HG03469 (cell line): ENCODE measurements around the gene MDM1.
A peak's percentile ranks its signal among the peaks of the same experiment; 100 is the strongest.

Source experiments
- ATAC-seq: cut with Tn5 transposase; IDR thresholded peaks from one replicate; pipeline ENCODE4 v1.9.1; 2021; ENCODE audit warnings: mild to moderate bottlenecking, moderate library complexity, moderate number of reproducible peaks; ENCODE audit not compliant: unreplicated experiment

The MDM1 gene

DNA sequence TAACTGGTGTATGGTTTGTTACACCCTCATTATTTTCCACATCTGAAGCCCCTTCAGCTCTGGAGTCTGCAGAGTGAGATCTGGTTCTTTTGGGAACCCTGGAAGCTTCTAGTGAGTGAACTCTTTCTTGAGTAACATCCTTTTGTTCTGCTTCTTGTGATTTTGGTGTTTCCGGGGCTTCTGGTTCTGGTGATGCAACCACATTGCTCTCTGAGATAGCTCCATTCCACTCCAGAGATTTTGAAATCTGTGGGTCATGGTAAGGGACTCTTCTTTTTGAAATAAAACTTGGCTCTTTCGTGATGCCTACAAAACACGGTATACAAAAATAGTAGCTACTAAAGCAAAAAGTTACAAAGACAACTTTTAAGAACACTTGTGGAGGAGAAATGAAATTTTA, 5.4 kb downstream of the MDM1 start:
- ATAC-seq, result no peak

DNA sequence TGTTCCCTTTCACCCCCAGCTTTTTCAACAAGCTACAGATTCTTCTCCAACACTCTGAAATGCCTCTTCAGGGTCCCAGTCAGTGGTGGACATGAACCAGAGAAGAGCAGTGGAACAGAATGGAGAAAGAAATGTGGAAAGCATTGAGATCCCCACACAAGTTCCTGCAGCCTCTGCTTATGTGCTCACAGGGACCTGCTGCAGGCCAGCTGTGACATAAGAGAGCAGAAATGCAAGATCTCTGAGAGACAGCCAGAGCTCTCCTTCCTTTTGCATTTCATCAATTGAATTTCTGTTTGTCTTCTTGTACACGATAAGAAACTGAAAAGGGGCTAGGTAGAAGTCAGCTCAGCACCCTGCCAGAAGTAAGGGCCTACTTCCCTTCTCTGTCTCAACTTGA, 6.2 kb downstream of the MDM1 start:
- no peak for ATAC-seq

GRCh38 chr12:68324531-68324930, 7.6 kb downstream of the MDM1 start:
- ATAC-seq, result no peak

DNA sequence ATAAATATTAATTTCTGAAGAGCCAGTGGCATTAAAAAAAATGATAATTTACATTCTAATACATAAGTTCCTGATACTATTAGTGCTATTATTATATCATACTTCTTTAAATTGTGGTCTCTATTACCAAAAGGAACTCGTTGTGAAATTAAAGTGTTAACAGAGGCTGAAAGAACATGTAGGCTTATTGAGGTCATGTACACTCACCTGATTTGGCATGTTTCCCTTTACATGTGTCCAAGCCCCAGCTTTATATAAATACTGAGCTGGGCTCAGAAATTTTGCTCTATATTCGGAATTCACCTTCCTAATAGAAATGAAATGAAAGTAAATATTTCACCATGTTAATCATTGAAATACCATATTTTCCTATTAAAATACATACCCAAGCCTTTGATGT, 11.0 kb downstream of the MDM1 start:
- no peak for ATAC-seq

DNA sequence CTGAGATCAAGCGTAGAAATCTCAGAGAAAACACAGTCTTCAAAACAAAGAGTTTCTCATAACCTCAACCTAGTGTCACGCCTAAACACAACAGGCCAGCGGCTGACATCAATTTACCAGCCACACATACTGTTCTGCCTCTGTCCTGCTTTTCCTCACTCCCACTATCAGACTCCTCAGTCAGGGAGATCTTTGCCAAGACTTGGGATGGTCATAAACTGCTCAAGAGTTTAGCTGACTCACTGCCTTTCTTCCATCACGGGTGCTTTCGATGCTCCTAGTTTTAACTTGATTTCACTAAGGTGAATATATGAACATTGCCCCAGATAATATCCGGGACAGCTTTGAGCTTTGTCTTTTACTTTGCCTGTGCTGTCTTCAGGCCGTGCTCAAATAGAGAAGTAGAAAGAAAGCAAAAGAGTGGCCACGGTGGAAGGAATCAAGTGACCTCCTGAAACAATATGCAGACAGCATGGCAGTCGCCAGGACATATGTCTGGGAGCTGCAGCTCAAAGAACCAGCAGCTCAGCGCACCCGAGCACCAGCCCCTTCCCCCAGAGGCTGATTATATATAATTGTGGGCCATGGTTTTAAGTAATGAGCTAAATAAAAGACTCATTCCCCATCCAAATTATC, 12.1 kb downstream of the MDM1 start:
- ATAC-seq, result no peak

DNA sequence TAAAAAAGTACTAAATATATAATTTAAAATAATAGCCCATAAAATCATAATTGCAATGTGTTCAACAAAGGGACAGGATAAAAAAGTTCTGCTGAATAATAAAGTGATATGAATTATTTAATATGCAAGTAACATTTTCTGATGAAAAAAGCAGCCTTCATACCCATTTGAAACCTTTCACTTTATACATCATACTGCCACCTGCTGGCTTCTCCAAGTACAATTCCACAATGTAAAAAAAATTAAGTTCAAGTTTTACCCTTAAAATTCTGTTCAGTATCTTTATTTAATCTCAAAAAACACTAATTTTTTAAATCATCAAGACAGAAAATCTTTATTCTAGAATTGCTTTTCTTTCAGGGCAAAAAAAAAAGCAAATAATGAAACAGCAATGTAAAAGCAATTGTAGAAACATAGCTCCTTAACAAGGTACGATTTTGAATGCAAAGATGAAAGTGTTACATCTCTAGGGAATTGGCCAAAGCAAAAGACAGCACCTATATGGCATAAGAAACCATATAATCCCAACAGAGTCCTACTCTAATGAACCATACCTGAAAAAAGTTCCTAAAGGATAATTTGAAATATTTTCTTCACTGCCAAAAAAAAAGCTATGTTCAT, 15.0 kb downstream of the MDM1 start:
- no peak for ATAC-seq

DNA sequence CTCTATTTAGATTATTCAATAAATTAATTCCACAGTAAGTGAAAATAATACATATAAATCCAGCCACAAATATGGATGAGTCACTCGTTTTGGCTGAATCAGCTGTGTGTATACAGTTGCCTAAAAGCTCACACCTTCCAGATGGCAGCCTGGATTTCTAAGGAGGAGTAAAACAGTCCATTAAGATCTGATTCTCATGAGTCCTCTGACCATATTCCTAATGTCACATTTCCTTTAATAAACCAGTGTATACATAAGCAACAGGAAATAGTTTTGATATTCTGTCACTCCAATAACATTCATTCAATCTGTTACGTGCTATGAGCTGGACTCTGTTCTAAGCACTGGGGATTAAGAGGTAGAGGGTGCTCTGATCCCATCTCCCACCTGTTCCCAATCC, 21.8 kb downstream of the MDM1 start:
- no peak for ATAC-seq

DNA sequence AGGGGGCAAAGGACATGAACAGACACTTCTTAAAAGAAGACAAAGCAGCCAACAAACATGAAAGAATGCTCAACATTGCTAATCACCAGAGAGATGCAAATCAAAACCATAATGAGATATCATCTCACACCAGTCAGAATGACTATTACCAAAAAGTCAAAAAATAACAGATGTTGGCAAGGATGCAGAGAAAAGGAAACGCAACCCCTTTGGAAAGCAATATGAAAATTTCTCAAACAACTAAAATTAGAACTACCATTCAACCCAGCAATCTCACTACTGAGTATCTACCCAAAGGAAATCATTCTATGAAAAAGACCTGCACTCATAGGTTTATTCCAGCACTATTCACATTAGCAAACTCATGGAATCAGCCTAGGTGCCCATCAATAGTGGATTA, 25.6 kb downstream of the MDM1 start:
- ATAC-seq, result no peak

DNA sequence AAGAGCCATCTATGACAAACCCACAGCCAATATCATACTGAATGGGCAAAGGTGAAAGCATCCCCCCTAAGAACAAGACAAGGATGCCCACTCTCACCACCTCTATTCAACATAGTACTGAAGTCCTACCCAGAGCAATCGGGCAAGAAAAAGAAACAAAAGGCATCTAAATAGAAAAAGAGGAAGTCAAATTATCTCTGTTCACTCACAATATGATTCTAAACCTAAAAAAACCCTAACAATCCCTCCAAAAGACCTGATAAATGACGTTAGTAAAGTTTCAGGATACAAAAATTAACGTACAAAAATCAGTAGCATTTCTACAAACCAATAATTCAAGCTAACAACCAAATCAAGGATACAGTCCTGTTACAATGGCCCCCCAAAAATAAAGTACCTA, 26.9 kb downstream of the MDM1 start:
- ATAC-seq, result no peak

- no peak for ATAC-seq
Measured at GRCh38 chr12:68304626-68305025, 27.5 kb downstream of the MDM1 start.

GRCh38 chr12:68303850-68304249, 28.3 kb downstream of the MDM1 start:
- no peak for ATAC-seq

DNA sequence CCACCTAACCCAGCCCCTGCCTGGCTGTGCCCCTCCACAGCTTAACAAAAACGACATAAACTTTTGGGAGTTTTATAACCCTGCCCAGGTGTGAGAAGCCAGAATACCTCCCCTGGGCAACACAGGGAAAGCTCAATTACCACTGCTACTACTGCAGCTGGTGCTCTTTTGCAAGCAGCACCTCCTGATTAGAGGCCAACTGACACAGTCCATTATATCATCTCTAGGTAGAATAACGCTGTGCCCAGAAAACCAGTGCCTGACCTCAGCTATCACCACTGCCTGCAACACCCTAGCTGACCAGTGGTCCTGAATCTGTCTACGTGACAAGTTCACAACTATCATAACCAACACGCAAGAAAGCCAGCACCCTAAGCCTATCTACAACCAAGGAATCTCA, 34.2 kb downstream of the MDM1 start:
- ATAC-seq, result no peak

- ATAC-seq, result no peak
Measured at GRCh38 chr12:68294251-68294650, 37.9 kb downstream of the MDM1 start.

- ATAC-seq, result no peak
Measured at GRCh38 chr12:68293347-68293746, 38.8 kb downstream of the MDM1 start.

GRCh38 chr12:68292151-68292943, 39.8 kb downstream of the MDM1 start:
- ATAC-seq, result no peak

GRCh38 chr12:68291396-68292036, 40.6 kb downstream of the MDM1 start:
- no peak for ATAC-seq

DNA sequence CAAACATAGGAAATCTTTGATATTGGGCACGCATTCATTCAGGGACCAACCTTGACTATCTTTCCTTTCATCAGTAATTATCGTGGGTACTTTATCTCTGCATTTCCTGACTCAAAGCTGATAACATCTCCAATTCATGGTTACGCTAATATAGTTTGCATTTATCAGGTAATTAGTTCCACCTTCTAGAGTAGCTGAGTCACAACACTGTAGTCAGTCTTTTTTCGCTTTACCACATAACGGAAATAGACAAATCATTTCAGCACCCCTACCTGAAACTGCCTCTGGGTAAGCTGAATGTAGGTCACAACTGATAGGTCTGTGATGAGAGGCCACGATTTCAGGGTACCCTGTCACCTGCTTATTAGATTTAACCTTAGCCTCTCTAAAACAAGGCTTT, 42.0 kb downstream of the MDM1 start:
- ATAC-seq, result peak; percentile 95

- ATAC-seq, result no peak
Measured at GRCh38 chr12:68287106-68287505, 45.1 kb downstream of the MDM1 start.

GRCh38 chr12:68286396-68286795, 45.8 kb downstream of the MDM1 start:
- no peak for ATAC-seq

DNA sequence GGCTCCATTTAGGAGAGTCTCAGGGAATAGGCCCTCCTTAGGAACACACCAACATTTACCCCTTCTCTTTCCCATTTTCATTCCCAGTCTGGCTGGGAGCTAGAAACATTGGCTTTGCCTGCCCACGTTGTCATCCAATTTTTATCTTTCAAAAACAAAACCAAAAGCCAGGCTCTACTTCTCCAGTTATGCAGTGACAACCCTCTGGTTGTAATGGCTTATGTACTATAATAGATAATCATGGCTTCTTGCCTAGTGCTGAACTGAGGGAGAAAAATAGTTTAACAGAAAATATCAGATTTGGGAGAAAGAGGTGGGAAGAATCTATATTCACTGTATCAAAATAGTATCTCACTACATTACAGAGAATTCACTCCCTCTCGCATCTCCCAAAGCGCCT, 46.6 kb downstream of the MDM1 start:
- no peak for ATAC-seq

- ATAC-seq, result no peak
Measured at GRCh38 chr12:68281322-68282077, 50.7 kb downstream of the MDM1 start.
